ENCODE results near the gene DOK3.

Gene DOK3

DNA sequence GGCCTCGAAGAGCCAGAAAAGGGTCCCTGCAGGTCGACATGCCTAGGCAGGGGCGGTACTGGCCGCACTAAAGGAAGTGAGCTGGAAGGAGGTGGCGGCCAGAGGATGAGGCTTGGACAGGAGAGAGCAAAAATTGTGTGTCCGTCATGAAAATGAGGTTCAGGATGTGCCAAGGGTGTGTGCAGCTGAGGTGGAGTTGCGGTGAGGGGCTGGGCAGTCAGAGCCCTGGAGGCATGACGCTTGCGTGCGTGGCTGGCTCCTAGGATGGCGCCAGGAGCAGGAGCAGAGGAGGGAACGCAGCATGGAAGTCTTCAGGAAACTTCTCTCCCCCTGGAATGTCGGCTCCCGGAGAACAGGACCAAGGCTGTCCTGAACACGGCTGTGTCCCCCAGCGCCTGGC is 6.7 kb downstream of the DOK3 start:
- Histone ChIP-seq H3K36me3 (ENCODE audit: insufficient read depth, low read length) (no peaks in the 10 kb centered on the region), H3K4me1 (ENCODE audit: insufficient read depth, low read length) (peaks cover 7% of the 10 kb centered on the region; the same call in 1 of the 2 replicates), H3K9me3 (ENCODE audit: control insufficient read depth, insufficient read depth, low read length) (no peaks in the 10 kb centered on the region), H3K9ac (ENCODE audit: low read depth, low read length) (no peak overlapping the region)

DNA sequence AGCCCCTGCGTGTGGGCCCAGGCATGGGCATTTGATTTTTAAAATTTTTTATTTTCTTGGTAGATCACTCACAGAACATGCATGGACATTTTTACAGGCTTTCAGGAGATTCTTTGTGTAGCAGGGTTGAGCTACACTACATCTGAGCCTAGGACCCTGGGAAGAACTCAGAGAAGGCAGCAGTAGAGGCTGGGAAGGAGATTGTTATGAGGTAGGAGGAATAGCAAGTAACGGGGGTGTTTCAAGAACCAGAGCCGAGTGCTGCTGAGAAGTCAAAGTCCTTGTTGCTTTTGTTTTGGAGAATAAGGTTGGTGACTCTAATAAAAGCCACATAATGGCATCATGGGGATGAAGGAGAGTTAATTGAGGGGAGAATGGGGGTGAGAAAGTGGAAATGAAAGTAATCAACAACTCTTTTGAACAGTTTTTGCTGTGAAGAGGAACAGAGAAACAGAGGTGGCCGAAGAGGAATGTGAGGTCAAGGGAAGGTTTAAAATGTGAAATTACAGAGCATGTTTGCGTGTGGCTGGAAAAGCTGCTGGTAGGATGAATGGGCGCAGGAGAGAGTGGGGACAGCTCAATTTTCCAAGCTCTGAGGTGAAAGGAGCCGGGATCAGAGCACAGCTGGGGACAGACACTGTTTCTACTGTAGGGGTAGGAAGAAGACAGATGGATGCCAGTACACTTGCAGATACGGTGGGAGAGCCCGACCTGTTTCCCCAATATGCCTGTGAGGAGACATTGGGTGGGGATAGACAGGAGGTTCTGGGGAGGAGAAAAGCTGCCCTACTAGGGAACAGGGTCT is 7.5 kb downstream of the DOK3 start:
- Histone ChIP-seq H3K9me3 (ENCODE audit: control insufficient read depth, insufficient read depth, low read length) (no peaks in the 10 kb centered on the region), H3K4me1 (ENCODE audit: insufficient read depth, low read length) (peaks cover 7% of the 10 kb centered on the region; the same call in 1 of the 2 replicates), H3K9ac (ENCODE audit: low read depth, low read length) (no peak overlapping the region), H3K36me3 (ENCODE audit: insufficient read depth, low read length) (no peaks in the 10 kb centered on the region)

DNA sequence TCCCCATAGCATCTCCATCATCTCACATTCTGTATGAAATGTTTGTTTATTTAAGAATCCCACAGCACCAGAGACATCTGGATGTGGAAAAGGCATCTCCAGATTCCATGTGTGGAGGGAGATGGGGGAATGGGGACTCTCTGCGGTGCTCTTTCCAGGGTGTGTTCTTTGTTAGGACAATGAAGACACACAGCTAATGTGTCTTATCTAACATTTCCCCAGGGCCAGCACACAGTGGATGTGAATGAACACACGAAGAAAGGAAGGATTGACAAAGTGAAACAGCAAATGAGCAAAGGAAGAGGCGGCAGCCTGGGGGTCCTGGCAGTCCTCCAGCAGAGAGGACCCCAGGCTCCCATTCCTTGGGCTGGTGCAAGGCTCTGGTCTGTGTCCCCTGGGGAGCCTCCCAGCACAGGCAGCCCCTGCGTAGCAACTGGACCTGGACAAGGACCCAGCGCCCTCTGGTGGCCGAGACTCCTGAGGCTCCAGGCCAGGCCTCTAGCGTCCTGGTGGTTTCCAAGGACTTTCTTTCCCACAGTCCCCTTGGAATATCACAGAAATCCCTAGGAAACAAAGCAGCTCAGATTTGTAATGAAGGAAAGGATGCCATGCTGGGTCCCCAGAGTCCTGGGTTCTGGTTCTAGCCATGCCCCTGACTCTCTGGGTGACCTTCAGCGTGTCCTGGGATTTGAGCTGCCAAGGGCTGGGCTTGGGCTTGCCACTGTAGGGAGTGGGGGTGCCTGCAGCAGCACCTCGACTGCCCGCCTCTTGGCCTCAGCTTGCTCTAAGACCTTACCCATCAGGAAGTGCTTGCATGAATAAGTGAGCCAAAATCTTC is 8.7 kb downstream of the DOK3 start:
- Histone ChIP-seq H3K9ac (ENCODE audit: low read depth, low read length) (no peak overlapping the region), H3K36me3 (ENCODE audit: insufficient read depth, low read length) (no peaks in the 10 kb centered on the region), H3K9me3 (ENCODE audit: control insufficient read depth, insufficient read depth, low read length) (no peaks in the 10 kb centered on the region), H3K4me1 (ENCODE audit: insufficient read depth, low read length) (peaks cover 8% of the 10 kb centered on the region; the same call in 1 of the 2 replicates)

GRCh38 chr5:177499842-177500241 is 9.8 kb downstream of the DOK3 start:
- Histone ChIP-seq H3K9ac (ENCODE audit: low read depth, low read length) (no peak overlapping the region), H3K4me1 (ENCODE audit: insufficient read depth, low read length) (peaks cover 18% of the 10 kb centered on the region), H3K9me3 (ENCODE audit: control insufficient read depth, insufficient read depth, low read length) (no peaks in the 10 kb centered on the region), H3K36me3 (ENCODE audit: insufficient read depth, low read length) (no peaks in the 10 kb centered on the region)

DNA sequence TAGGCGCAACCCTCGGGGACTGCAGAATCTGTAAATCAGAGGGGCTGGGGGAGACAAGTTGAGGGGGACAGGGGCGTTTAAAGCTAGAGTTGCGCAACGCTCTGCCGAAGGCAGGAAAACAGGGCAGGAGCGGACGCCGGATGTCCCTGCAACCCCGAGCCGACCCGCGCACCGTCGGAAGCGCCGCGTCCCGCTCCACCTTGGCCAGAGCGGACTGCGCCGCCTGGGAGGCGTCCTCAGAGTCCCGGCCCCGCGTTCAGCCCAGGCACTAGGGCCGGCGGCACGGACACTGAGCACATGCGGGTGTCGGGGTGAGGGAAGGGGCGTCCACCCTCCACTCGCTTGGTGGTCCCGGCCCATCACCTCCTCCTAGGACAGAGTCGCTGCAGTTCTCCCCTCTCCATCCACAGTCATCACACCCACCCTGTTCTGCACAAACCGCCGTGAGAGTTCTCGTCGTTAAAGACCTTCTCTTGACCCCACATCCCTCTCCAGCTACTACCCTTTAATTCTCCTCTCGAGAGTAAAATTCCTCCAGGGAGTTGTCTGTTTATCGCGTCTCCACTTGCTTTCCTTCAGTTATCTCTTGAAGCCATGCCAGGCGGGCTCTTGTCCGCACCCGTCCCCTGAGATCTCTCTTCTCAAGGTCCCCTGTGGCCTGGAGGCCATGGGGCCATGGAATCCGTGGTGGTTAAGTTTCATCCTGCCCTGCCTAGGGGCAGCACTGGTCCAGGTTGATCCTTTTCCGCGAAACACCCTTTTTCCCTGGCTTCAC is 11.4 kb downstream of the DOK3 start:
- Histone ChIP-seq H3K4me1 (ENCODE audit: insufficient read depth, low read length) (peaks cover 26% of the 10 kb centered on the region), H3K9ac (ENCODE audit: low read depth, low read length) (peak overlapping the region; percentile 50; the same call in 1 of the 2 replicates)

DNA sequence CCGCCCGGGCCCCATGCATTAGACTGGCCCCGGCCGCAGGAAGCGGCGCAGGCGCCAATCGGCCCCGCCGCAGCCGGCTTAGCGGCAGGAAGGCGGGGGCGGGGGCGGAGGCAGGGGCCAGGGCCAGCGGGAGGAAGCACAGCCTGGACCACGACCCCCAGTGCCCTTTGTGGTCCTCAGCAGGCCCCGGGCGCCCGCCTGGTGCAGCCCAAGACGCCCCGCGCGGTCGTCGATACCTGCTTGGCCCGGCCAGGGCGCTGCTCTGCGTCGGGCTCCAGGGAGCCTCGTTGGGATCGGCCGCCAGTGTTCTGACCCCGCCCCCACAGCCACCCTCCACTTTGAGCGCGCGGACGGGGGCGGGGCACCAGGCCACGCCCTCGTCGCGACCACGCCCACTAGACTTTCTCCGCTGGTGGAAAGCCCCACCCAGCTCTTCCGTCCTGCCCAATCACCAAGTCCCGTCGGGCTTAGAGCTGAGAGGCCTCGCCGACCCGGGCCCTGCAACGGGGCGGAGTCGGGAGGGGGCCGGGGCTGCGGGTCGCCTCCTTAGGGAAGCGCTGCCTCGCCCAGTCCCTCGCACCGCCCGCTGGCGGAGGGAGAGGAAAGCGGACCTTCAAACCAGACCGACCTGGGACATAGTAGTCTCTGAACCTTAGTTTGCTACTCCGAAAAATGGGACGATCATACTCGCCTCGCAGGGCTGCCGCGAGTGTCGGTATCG is 12.2 kb downstream of the DOK3 start, which contains the start of gene PDLIM7:
PDLIM7 (minus strand) TSS at position 313 of the 721 bp plus-strand sequence. CDS start 1,092 bp downstream, outside the sequence.
- H3K4me1 ChIP-seq (ENCODE audit: insufficient read depth, low read length) = peaks cover 26% of the 10 kb centered on the region
- peak within 1 kb of the TSS; percentile 86 for H3K9ac ChIP-seq (ENCODE audit: low read depth, low read length)
- H3K36me3 ChIP-seq (ENCODE audit: insufficient read depth, low read length) = peaks cover 7% of the 10 kb centered on the region; the same call in 1 of the 2 replicates
- no peaks in the 10 kb centered on the region for H3K9me3 ChIP-seq (ENCODE audit: control insufficient read depth, insufficient read depth, low read length)

More for the DNA sequence above, 11.4 kb downstream of the DOK3 start:
- Histone ChIP-seq H3K9me3 (ENCODE audit: control insufficient read depth, insufficient read depth, low read length) (no peaks in the 10 kb centered on the region), H3K36me3 (ENCODE audit: insufficient read depth, low read length) (no peaks in the 10 kb centered on the region)

- peak overlapping the region; percentile 86 for H3K9ac ChIP-seq (ENCODE audit: low read depth, low read length)
- H3K9me3 ChIP-seq (ENCODE audit: control insufficient read depth, insufficient read depth, low read length) = no peaks in the 10 kb centered on the region
- H3K4me1 ChIP-seq (ENCODE audit: insufficient read depth, low read length) = peaks cover 26% of the 10 kb centered on the region
- H3K36me3 ChIP-seq (ENCODE audit: insufficient read depth, low read length) = peaks cover 10% of the 10 kb centered on the region; the same call in 1 of the 2 replicates
Observed at GRCh38 chr5:177496727-177497291, 12.8 kb downstream of the DOK3 start.

GRCh38 chr5:177496070-177496726 is 13.4 kb downstream of the DOK3 start:
- Histone ChIP-seq H3K4me1 (ENCODE audit: insufficient read depth, low read length) (peaks cover 26% of the 10 kb centered on the region), H3K9me3 (ENCODE audit: control insufficient read depth, insufficient read depth, low read length) (no peaks in the 10 kb centered on the region), H3K36me3 (ENCODE audit: insufficient read depth, low read length) (peaks cover 10% of the 10 kb centered on the region; the same call in 1 of the 2 replicates), H3K9ac (ENCODE audit: low read depth, low read length) (peak overlapping the region; percentile 86)

- peak overlapping the region; percentile 86; the same call in 1 of the 2 replicates for H3K9ac ChIP-seq (ENCODE audit: low read depth, low read length)
- no peaks in the 10 kb centered on the region for H3K9me3 ChIP-seq (ENCODE audit: control insufficient read depth, insufficient read depth, low read length)
- H3K36me3 ChIP-seq (ENCODE audit: insufficient read depth, low read length) = peaks cover 14% of the 10 kb centered on the region
- H3K4me1 ChIP-seq (ENCODE audit: insufficient read depth, low read length) = peaks cover 26% of the 10 kb centered on the region
Observed at GRCh38 chr5:177495243-177496060, 14.2 kb downstream of the DOK3 start.

GRCh38 chr5:177494346-177495195 is 15.1 kb downstream of the DOK3 start:
- H3K4me1 ChIP-seq (ENCODE audit: insufficient read depth, low read length) = peaks cover 26% of the 10 kb centered on the region
- peaks cover 14% of the 10 kb centered on the region for H3K36me3 ChIP-seq (ENCODE audit: insufficient read depth, low read length)
- no peaks in the 10 kb centered on the region for H3K9me3 ChIP-seq (ENCODE audit: control insufficient read depth, insufficient read depth, low read length)
- H3K9ac ChIP-seq (ENCODE audit: low read depth, low read length) = peak overlapping the region; percentile 22; the same call in 1 of the 2 replicates

GRCh38 chr5:177493795-177494345 is 15.8 kb downstream of the DOK3 start:
- H3K9ac ChIP-seq (ENCODE audit: low read depth, low read length) = no peak overlapping the region
- peaks cover 26% of the 10 kb centered on the region for H3K4me1 ChIP-seq (ENCODE audit: insufficient read depth, low read length)
- no peaks in the 10 kb centered on the region for H3K9me3 ChIP-seq (ENCODE audit: control insufficient read depth, insufficient read depth, low read length)
- peaks cover 19% of the 10 kb centered on the region for H3K36me3 ChIP-seq (ENCODE audit: insufficient read depth, low read length)

All from ES-I3 (cell line).